B cell (primary cell): ENCODE measurements around the gene NCAN.

ENCODE experiments used
- EZH2 ChIP-seq: IDR thresholded peaks from 2 replicates; pipeline ENCODE4 v1.6.1; 2012; ENCODE audit warnings: borderline replicate concordance, low read depth, mild to moderate bottlenecking, moderate library complexity, low read length; ENCODE audit not compliant: insufficient read depth, poor library complexity, severe bottlenecking
- TF ChIP-seq, protein P1 (sequence below): fragments of 200-600 bp; IDR thresholded peaks from one replicate; pipeline ENCODE4 v1.8.0; 2022; ENCODE audit warnings: antibody characterized with exemption, mild to moderate bottlenecking

GRCh38 chr19:19257836-19258588 lies 46.3 kb downstream of the NCAN start:
- TF ChIP-seq, protein P1, sequence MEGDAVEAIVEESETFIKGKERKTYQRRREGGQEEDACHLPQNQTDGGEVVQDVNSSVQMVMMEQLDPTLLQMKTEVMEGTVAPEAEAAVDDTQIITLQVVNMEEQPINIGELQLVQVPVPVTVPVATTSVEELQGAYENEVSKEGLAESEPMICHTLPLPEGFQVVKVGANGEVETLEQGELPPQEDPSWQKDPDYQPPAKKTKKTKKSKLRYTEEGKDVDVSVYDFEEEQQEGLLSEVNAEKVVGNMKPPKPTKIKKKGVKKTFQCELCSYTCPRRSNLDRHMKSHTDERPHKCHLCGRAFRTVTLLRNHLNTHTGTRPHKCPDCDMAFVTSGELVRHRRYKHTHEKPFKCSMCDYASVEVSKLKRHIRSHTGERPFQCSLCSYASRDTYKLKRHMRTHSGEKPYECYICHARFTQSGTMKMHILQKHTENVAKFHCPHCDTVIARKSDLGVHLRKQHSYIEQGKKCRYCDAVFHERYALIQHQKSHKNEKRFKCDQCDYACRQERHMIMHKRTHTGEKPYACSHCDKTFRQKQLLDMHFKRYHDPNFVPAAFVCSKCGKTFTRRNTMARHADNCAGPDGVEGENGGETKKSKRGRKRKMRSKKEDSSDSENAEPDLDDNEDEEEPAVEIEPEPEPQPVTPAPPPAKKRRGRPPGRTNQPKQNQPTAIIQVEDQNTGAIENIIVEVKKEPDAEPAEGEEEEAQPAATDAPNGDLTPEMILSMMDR: no peak
- TF ChIP-seq EZH2: no peak
